Measurements from ENCODE around the gene KPNA6.

KPNA6 gene

DNA sequence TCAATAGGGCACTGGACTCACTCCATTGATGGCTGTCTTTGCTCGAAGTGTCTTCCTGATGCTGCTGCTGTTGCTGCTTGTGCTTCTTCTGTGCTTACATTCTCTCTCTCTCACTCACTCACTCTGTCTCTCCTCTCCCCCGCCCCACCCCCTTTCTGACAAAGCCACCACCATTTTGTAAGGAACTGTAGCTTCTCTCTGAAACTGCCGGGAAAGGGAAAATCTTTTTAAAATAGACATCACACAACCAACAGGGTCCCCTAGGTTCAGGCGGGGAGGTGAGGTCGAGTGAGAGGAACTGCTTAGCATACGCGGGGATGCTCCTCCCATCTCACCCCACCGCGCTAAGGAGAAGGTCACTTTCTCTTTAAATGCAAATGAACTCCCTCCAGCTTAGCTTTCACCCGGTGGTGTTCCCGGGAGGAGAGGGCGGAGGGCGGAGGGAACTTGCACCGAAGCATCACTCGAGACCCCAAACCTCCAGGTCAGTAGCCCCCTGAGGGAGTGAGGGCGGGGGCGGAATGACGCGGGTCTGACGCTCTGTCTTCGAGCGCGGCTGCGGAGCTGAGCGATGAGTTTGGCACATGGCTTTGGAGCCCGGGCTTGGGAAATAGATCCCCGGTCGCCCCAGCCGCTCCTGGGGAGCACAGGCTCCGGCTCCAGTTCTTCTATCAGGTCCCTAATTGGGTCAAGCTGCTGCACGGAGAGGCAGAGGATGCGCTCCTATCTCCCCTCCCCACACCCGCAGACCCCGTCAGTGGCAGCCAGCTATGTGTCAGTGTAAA is 92.6 kb downstream of the KPNA6 start, which contains the start of gene CCDC28B:
TSS of gene CCDC28B (plus strand) at position 370 of the 785 bp plus-strand sequence. CDS start 1,341 bp downstream, outside the sequence.
- peak within 1 kb of the TSS in 20 of 21 experiments; percentile 25 to 87 (median 74) for H3K27ac ChIP-seq
- peak within 1 kb of the TSS; percentile 28 to 57 (median 47) for H3K4me3 ChIP-seq

DNA sequence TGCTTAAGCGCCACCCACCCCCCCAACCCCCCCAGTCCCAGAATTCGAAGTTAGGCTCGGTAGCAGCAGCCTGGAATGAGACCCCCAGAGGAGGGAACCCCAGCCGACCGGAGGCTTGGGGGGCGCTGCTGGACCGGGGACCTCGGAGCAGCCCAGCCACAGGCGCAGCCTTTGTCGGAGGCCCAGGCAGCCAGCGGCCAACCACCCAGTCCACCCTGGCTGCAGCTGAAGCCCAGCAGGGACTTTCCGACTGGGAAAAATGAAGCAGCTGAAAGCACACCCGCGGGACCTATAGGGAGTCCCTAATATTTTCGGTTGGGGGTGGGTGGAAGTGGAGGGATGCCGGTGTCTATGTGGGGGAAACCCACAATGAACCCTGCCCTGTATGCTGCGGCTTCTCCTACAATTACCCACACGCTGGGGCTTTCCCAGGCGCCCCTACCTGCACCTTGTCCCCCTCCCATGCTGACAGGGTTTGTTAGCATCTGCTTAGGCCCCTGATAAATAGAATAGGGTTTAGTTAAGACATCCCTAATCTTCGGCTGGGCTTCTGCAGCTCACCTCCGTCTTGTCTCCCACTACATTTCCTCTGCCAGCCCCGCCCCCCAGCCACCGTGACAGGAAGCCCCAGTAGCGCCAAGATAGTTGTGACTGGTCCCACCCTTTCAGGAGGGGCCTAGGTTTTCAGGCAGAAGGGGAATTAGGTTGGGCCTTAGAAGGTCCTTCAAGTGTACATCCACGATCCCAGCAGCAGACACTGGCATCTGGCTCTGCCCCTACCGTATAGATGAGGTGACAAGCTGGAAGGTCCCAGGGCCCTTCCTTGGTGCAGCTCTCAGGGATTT is 93.4 kb downstream of the KPNA6 start:
- peak overlapping the region; percentile 28 to 57 (median 47) for H3K4me3 ChIP-seq
- H3K27ac ChIP-seq, result peak overlapping the region in 20 of 21 experiments; percentile 25 to 87 (median 74)

DNA sequence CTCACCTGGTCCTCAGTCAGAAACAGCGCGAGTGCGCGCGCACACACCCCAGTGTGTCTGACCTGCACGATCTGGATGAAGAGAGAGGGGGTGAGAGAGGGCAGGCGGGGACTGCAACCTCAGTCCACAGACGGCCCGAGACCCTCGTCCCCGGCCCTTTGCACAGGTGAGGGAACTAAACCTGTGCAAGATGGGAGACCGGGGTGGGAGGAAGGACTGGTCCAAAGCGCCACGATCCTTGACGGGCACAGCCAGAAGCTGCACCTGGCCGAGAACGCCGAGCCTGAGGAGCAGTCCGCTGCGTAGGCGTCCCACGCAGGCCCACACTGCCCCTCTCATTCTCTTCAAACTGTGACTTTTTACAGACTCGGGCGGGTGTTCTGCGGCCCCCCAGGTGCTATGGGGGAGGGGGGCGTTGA is 97.1 kb downstream of the KPNA6 start:
- H3K27ac ChIP-seq, result peak overlapping the region in 16 of 21 experiments; percentile 50 to 89 (median 81)
- H3K4me3 ChIP-seq, result peak overlapping the region; percentile 43 to 73 (median 57)

DNA sequence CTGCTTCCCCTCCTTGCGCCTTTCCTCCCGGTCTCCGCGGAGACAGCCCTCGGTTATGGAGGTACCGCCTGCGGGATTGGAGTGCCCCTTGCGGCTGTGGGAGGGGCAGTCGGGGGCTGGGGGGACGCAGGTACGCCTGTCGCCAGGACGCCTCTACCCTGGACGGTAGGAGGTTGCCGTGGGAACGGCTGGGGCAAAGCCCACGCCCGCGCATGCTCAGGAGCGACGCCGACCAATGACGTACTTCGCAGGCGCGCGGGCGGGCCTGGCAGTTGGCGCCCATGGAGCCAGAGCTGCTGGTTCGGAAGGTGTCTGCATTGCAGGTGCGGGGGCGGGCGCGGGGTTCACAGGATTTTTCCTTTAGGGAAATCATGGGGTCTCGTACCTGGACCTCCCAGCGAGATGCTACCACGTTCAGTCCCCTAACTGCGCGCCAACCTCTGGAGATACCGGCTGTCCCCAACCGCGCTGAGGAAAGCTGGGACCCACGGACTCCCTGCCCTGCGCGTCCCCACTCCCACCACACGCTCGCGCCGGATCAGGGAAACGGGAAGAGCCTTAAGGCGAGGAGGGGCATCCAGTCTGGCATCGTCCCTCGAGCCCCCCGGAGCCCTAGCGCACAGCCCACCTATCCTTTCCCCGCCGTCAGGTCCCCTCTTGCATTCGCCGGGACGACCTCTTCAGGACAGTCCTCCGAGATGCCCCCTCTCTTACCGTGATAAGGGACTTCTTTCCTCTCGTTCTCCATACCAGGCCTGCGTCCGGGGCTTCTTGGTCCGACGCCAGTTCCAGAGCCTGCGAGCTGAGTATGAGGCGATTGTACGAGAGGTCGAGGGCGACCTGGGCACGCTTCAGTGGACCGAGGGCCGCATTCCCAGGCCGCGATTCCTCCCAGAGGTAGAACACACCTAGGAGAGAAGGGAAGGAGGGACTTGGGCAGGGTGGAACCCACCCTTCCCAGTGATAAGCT is 97.8 kb downstream of the KPNA6 start, which contains the start of gene IQCC:
TSS of gene IQCC (plus strand) at position 271 of the 970 bp plus-strand sequence. CDS start at position 282, 11 bp downstream.
- H3K4me3 ChIP-seq, result peak within 1 kb of the TSS; percentile 43 to 73 (median 57)
- H3K27ac ChIP-seq, result peak within 1 kb of the TSS in 19 of 21 experiments; percentile 24 to 89 (median 77)

DNA sequence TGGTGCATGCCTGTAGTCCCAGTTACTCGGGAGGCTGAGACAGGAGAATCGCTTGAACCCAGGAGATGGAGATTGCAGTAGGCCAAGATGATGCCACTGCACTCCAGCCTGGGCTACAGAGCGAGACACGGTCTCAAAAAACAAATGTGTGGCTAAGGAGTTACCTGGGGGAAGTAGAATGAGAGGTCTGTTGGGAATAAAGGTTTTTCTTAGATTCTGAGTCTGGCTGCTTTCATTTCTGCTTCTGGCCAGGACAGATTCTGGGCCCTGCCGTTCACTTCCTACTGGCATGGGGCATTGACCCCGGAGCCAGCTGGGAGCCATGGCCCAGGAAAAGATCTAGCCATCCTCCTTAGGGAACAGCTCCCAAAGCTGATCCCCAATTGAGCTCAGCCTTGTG is 100.6 kb downstream of the KPNA6 start:
- peak overlapping the region in 1 of 21 experiments; percentile 29 for H3K27ac ChIP-seq
- H3K4me3 ChIP-seq, result no peak overlapping the region

DNA sequence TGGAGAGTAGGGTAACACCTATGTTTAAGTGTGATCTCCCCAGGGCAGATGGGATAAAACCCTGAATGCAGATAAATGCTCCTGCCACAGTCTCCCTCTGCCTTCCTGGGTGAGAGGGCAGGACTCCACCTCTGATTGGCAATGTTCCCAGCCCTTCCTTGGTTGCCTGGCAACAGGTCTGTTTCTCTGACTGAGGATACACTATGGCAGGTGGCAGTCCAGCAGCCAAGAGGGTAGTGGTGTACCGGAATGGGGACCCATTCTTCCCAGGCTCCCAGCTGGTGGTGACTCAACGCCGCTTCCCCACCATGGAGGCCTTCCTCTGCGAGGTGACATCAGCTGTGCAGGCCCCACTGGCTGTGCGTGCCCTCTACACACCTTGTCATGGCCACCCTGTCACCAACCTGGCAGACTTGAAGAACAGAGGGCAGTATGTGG is 101.1 kb downstream of the KPNA6 start, which contains the start of gene DCDC2B:
TSS of gene DCDC2B (plus strand) at position 199 of the 438 bp plus-strand sequence. CDS start at position 204, 5 bp downstream.
- peak within 1 kb of the TSS in 1 of 21 experiments; percentile 29 for H3K27ac ChIP-seq

DNA sequence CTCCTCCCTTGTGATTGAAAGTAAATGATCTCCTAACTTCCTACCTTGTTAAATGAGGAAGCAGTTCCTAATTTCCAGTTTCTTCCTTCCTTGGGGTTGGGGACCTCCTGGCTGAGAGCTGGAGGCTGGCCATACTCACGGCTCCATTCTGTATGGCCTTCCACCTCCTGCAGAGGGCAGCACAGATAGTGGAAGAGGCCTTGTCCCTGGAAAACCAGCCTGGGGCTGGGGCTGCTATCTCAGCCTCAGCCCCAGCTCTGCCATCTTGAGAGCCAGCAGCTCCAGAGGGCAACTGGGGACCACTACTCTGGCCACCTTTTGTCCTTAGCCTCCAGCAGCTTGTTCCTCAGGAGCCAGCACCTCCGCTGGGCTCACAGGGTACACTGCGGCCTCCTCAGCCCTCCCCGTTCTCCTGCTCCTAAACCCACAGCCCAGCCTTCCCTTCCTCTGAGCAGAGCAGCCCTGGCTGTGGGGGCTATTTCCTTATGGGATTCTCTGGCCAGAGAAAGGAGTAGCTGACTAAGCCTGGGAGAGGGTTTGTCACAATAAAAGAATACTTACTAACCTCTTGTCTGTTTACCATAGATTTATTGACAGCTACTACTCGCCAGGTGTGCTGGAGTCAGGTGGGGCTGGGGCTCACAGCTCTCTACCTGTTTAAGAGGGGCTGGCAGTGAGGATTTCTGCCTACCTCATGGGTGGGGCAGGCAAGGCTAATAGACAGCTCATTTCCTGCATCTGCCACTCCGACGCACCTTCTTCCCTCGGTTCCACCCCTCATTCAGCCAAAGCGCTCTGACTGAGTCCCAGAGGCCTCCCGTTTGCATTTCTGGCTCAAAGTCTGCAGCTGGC is 108.0 kb downstream of the KPNA6 start:
- H3K27ac ChIP-seq, result peak overlapping the region in 11 of 21 experiments; percentile 10 to 61 (median 43)
- H3K4me3 ChIP-seq, result no peak overlapping the region

More for the DNA sequence above, 101.1 kb downstream of the KPNA6 start, which contains the start of gene DCDC2B:
- no peak within 1 kb of the TSS for H3K4me3 ChIP-seq

DNA sequence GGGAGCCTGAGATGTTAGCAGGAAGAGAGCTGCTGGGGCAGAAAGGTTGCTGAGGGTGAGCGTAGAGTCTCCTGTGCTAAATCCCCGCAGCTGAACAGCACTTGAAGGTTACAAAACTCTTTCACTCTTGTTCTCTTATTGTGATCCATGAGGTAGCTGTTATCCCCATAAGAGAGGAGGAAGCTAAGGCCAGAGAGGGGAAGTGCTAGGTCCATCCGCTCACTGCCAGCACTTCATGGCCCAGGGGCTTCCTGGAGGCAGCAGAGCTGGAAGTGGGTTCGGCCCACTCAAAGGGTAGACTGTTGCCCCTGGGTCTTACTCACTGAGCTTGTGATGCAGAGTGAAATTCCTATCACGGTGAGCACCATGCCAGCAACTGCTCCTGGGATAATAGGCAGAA is 108.7 kb downstream of the KPNA6 start:
- Histone ChIP-seq H3K4me3 (no peak overlapping the region), H3K27ac (peak overlapping the region in 8 of 21 experiments; percentile 7 to 61 (median 22))

DNA sequence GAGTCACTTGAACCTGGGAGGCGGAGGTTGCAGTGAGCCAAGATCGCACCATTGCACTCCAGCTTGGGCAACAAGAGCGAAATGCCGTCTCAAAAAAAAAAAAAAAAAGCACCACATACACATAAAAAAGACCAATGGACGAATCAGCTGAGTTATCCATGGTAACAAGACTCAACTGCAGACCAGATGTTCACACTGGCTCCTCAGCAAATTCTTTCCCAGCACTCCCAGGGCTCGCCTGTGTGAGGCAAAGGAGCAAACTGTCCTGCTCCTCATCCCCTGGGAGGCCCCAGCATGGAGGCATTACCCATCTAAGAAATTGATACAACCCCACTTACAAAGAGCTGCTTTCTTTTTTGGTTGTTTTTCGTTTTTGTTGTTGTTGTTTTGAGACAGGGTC is 111.2 kb downstream of the KPNA6 start:
- H3K27ac ChIP-seq, result peak overlapping the region in 1 of 21 experiments; percentile 35
- no peak overlapping the region for H3K4me3 ChIP-seq

DNA sequence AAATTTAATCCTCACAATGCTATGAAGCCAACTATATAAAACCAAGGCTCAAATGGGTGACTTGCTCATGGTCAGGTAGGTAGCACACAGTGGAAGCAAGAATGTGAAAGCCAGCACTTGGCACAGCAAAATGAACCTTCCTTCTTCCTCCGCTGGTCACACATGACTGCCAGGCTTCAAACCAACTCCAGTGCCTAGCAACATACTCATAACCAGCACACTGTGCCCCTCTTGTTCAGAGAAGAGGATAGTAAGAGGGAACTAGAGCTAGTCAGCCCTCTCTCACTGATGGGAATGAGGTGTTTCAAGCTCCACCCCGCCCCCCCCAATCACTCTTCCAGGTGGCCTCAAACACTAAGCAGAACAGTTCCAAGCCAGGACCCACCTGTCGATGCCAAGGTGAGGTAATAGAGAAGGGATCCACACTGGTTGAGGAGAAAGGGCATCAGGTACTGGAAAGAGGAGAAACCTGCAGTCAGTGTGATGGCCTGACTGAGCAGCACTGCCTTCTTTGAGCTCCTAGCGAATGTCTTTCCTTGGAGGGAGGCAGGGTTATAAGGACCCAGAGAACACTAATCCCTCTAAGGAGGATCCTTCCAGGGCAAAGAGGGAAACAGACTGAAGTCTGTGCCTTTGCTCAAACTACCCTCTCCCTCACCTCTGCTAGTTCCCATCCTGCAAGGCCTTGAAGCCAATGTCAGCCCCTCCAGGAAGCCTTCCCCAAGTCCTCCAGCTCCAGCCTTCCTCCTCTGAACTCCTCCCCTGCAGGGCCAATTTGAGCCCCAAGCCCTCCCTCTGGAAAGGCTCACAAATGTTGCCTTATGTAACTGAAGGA is 113.1 kb downstream of the KPNA6 start:
- Histone ChIP-seq H3K27ac (peak overlapping the region in 17 of 21 experiments; percentile 1 to 100 (median 95)), H3K4me3 (peak overlapping the region in 6 of 7 experiments; percentile 61 to 96 (median 91))

DNA sequence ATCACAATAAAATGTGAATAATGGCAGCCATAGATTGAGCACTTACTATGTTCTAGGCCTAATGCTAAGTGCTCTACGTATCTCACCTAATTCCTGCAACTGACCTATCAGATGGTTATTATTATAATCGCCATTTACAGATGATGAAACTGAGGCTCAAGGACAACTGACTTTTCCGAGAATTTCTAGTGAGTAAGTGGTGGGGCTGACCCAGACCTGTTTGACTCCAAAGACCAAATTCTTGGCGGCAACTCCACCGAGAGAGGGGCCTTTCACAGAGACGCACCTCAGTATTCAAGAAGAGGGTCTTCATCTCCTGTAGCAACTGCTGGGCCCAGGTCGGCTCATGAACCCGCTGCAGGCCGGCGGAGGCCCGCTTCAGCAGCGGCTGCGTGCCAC is 113.7 kb downstream of the KPNA6 start:
- Histone ChIP-seq H3K4me3 (peak overlapping the region; percentile 61 to 96 (median 91)), H3K27ac (peak overlapping the region; percentile 78 to 100 (median 93))

DNA sequence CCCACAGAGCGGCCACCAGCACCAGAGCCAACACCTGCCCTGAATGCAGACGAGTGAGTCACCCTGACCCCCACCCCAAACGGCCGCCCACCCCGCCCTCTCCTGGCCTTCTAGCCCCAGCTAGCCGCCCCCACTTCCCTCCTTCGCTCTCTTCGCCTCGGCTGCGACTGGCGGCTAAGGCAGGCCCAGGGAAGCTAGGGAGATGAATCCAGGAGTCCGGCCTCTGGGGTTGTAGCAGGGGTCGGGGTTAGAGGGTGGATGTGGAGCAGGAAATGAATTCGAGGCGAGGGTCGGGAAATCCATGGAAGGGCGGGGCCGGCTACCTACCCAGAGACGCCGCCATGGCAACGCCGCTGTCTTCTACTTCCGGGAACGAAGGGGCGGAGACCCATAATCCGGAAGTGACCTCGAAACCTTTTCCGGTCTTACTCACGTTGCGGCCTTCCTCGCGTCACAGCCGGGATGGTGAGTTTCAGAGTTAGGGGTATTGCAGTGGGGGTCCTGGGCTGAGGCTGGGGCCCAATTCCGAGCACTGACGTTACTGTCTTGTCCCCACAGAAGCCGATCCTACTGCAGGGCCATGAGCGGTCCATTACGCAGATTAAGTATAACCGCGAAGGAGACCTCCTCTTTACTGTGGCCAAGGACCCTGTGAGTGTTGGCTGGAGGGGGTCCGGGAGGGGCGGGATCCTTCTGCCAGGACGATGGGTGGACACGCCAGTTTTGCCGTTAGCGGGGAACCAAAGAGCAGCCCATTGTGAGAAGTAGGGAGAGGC is 114.3 kb downstream of the KPNA6 start, which contains the start of the genes EIF3I and TMEM234:
TSS of gene EIF3I (plus strand) at position 428 of the 776 bp plus-strand sequence. CDS start at position 463, 35 bp downstream.
TSS of gene TMEM234 (minus strand) at position 374 of the 776 bp plus-strand sequence. CDS start at position 343, 31 bp downstream.
- Histone ChIP-seq H3K4me3 (peak within 1 kb of the TSS; percentile 61 to 96 (median 91)), H3K27ac (peak within 1 kb of the TSS; percentile 78 to 100 (median 93))

DNA sequence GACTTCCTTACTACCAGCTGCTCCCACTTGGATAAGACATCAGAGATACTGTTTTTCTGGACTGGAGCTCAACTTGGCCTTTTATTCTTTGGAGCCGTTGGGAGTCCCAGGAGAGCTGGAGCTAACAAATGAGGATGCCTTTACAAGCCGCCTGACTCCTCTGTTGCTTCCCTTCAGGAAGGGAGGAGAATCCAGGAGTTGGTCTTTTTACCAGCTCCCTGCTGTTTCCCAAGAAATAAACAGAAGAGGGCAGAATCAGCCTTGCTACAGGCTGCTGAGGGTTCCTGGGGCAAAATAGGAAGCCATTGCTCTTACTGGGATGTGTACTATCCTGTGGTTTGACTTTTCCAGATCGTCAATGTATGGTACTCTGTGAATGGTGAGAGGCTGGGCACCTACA is 115.8 kb downstream of the KPNA6 start:
- Histone ChIP-seq H3K4me3 (peak overlapping the region in 1 of 7 experiments; percentile 91), H3K27ac (peak overlapping the region in 10 of 21 experiments; percentile 89 to 100 (median 95))

DNA sequence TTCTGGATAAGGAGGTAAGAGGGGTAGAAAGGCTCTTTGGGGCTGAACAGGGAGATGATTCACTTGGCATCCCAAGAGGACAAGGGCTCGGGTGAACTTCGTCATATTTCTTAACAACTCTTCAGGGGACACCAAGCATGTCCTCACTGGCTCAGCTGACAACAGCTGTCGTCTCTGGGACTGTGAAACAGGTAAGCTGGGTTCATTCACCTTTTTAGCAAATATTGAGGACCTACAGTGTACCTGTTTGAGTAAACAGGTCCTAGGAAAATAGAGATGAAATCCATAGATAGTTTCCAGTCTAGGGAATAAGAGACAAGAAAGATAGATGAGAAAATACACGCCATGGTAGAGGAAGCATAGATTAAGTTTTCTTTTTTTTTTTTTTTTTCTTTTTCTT is 116.4 kb downstream of the KPNA6 start:
- no peak overlapping the region for H3K4me3 ChIP-seq
- H3K27ac ChIP-seq, result peak overlapping the region in 5 of 21 experiments; percentile 90 to 100 (median 97)

Data from skin epidermis (tissue), 12 donors.